HepG2 (cell line): ENCODE results near the gene IFT172. TPM values are rescaled to one million over a fixed set of nuclear protein-coding genes. Genes with fewer than 3 reads are reported as not detected.
A peak's percentile ranks its signal among the peaks of the same experiment; 100 is the strongest.

ENCODE experiments used
- AGO2 ChIP-seq: fragments of 200-400 bp; formaldehyde crosslinking; optimal IDR thresholded peaks from 2 replicates; pipeline ENCODE3; 2017; ENCODE audit warnings: mild to moderate bottlenecking, low read depth, low read length, moderate library complexity
- CBX1 ChIP-seq: IDR thresholded peaks from one replicate; pipeline ENCODE4 v1.6.1; 2016; ENCODE audit warnings: antibody characterized with exemption, low read depth
- HOXA3 ChIP-seq: sonication (generic); formaldehyde crosslinking; IDR thresholded peaks from 2 replicates; pipeline ENCODE4 v1.5.0; 2020; ENCODE audit warnings: missing genetic modification reagents
- POLR2A ChIP-seq, 2 experiments: IDR thresholded peaks; 2 replicates each; pipeline ENCODE4 v1.6.1; 2011; ENCODE audit warnings: low read depth in 2 of 2, low read length in 2 of 2, mild to moderate bottlenecking in 1 of 2, moderate library complexity in 1 of 2; ENCODE audit not compliant: insufficient read depth in 1 of 2
- POLR2AphosphoS2 ChIP-seq: IDR thresholded peaks from 2 replicates; pipeline ENCODE4 v1.6.1; 2011; ENCODE audit warnings: low read depth, low read length, improper control_type of control experiment
- PRDM4 ChIP-seq: sonication (generic); formaldehyde crosslinking; IDR thresholded peaks from 2 replicates; pipeline ENCODE4 v1.9.0; 2021; ENCODE audit warnings: missing genetic modification reagents, borderline replicate concordance
- RBFOX2 ChIP-seq: fragments of 200-400 bp; formaldehyde crosslinking; IDR thresholded peaks from 2 replicates; pipeline ENCODE4 v1.6.1; 2017; ENCODE audit warnings: low read depth, mild to moderate bottlenecking, low read length
- SUZ12 ChIP-seq: fragments of 150-350 bp; IDR thresholded peaks from 2 replicates; pipeline ENCODE4 v1.6.1; 2014; ENCODE audit warnings: low read depth, low read length
- polyA plus RNA-seq, 8 experiments: library from polyadenylated mRNA; depleted of rRNA in 3 of 8; stranded (reverse) in 7 of 8; unstranded in 1 of 8; fragments of >200 nt; fragmentation: Illumina TruSeq in 4 of 8; extraction: Trizol in 4 of 8; gene quantifications; 2 replicates each; pipeline versions ENCODE4 v1.2.1 to v1.2.3, GENCODE V29; 2011 to 2016; ENCODE audit warnings: low read depth in 4 of 8, missing spikeins in 1 of 8, mixed read lengths in 1 of 8; ENCODE audit not compliant: insufficient read depth in 1 of 8
- total RNA-seq, 5 experiments: library from RNA; depleted of rRNA; stranded (reverse); fragments of >200 nt; fragmentation: Illumina TruSeq; extraction: Trizol; gene quantifications; 2 replicates each; pipeline ENCODE4 v1.2.3, GENCODE V29; 2016; ENCODE audit warnings: low read depth in 1 of 5
- TF ChIP-seq, protein P1 (sequence below): sonication (generic); formaldehyde crosslinking; conservative IDR thresholded peaks from 2 replicates; pipeline ENCODE4 v1.8.1; 2023; ENCODE audit warnings: missing genetic modification reagents

IFT172 gene
- total and polyA plus RNA-seq, 2 of the 13 experiments (the other 11 are each of a cell fraction or from before 2014, with no cell fraction given) = 21.6 to 35.7 TPM

- TF ChIP-seq, protein P1, sequence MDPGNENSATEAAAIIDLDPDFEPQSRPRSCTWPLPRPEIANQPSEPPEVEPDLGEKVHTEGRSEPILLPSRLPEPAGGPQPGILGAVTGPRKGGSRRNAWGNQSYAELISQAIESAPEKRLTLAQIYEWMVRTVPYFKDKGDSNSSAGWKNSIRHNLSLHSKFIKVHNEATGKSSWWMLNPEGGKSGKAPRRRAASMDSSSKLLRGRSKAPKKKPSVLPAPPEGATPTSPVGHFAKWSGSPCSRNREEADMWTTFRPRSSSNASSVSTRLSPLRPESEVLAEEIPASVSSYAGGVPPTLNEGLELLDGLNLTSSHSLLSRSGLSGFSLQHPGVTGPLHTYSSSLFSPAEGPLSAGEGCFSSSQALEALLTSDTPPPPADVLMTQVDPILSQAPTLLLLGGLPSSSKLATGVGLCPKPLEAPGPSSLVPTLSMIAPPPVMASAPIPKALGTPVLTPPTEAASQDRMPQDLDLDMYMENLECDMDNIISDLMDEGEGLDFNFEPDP (CRISPR knock-in tag) = 0 out of 2 replicates have a peak, but pooled peaks have one; percentile 27
- TF ChIP-seq CBX1 (no peak), AGO2 (peak; percentile 100), POLR2AphosphoS2 (peak; percentile 79; the same call in 1 of the 2 replicates), POLR2A (IDR thresholded peaks at IDR 0.05; ENCODE audit: insufficient read depth in 1 of 2, low read depth in 2 of 2, low read length in 2 of 2) (peak in 1 of 2 experiments; percentile 23; a peak in 1 of 4 replicates), SUZ12 (no peak), RBFOX2 (peak; percentile 73; the same call in 1 of the 2 replicates), HOXA3 (CRISPR knock-in tag) (peak; percentile 22; the same call in 1 of the 2 replicates), PRDM4 (CRISPR knock-in tag) (no peak)
Observed at GRCh38 chr2:27441958-27442919, 47.3 kb downstream of the IFT172 start, which contains the start of gene KRTCAP3 (continued).
